Mesodermal cell (in vitro differentiated cells): ENCODE measurements around the gene CD59.
A peak's percentile ranks its signal among the peaks of the same experiment; 100 is the strongest.

Experiments
- H3K27ac ChIP-seq: 2 replicates; pipeline ENCODE4 v1.7.0; 2013; ENCODE audit warnings: mild to moderate bottlenecking, low read depth, low read length, moderate library complexity; ENCODE audit not compliant: severe bottlenecking
- H3K36me3 ChIP-seq: 2 replicates; pipeline ENCODE4 v1.7.1; 2013; ENCODE audit warnings: mild to moderate bottlenecking, low read length, moderate library complexity; ENCODE audit not compliant: control insufficient read depth, insufficient read depth
- H3K4me1 ChIP-seq: one replicate; pipeline ENCODE4 v1.7.1; 2013; ENCODE audit warnings: mild to moderate bottlenecking, low read length; ENCODE audit not compliant: insufficient read depth, control insufficient read depth, poor library complexity, severe bottlenecking
- H3K4me3 ChIP-seq: 2 replicates; pipeline ENCODE4 v1.7.0; 2013; ENCODE audit warnings: low read length, control low read depth, mild to moderate bottlenecking; ENCODE audit not compliant: insufficient read depth, poor library complexity, severe bottlenecking; ENCODE audit errors: extremely low read depth
- H3K9me3 ChIP-seq: 2 replicates; pipeline ENCODE4 v1.7.1; 2013; ENCODE audit warnings: mild to moderate bottlenecking, low read length, moderate library complexity; ENCODE audit not compliant: control insufficient read depth
- WGBS, 2 experiments: methylation state at CpG; one replicate each; pipeline ENCODE4 v1.1.5; 2013; ENCODE audit warnings: missing lambda C conversion rate in 2 of 2; ENCODE audit not compliant: insufficient coverage in 2 of 2; 5-methylcytosine and 5-hydroxymethylcytosine counted together

CD59 gene

GRCh38 chr11:33703234-33703633 lies 33.0 kb downstream of the CD59 start:
- peaks cover 9% of the 10 kb centered on the region for H3K4me1 ChIP-seq
- no peak overlapping the region for H3K27ac ChIP-seq
- H3K9me3 ChIP-seq, result no peaks in the 10 kb centered on the region
- H3K36me3 ChIP-seq, result peaks cover 27% of the 10 kb centered on the region
- no peak overlapping the region for H3K4me3 ChIP-seq
- WGBS, 2 experiments, result 93 to 100% methylated on average over 3 of the region's 5 CpGs

DNA sequence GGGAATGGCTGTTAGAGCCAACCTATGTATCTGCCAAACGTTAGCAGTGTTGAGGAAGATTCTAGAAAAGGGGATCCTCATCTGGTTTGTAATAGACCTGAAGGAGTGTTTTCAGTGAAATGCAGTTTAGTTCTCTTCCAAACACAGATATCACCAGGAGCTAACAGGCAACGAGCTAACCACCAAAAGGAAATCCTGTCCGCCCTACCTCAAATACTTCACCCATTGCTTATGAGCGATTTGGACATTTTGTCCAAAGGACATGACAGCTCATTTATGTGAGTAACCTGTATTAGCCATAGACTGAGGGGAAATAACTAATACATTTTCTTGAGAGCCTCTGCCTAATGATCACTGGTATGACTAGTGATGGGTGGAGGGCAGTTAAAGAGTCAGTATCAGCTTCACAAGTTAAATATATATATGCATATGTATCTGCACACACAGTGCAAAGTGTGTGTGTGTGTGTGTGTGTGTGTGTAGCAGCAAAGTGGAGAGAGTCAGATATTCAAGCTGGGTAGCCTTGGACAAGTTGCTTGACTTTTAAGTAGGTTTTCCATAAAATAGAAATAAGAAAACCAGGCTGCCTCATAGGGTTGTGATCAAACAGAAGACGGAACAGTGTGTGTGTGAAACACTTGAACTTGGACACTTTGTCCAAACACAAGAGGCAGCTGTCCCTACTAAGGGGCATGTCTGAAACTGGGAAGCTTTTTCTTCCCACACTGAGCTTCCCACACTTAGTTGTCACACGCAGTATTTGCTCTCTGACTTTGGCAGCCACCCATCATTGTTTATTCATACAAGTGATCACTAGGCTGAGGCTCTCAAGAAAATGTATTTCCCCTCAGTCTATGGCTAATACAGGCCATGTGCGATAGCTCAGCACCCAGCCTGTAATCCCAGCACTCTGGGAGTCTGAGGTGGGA lies 34.7 kb downstream of the CD59 start:
- H3K9me3 ChIP-seq, result no peaks in the 10 kb centered on the region
- H3K4me3 ChIP-seq, result peak overlapping the region; percentile 45
- WGBS, 2 experiments, result 78 to 85% methylated on average over 4 to 6 of the region's 7 CpGs
- peaks cover 16% of the 10 kb centered on the region for H3K36me3 ChIP-seq
- H3K27ac ChIP-seq, result peak overlapping the region; percentile 81
- H3K4me1 ChIP-seq, result peaks cover 9% of the 10 kb centered on the region

GRCh38 chr11:33700502-33701271 lies 35.5 kb downstream of the CD59 start, which contains the start of gene C11orf91:
Gene C11orf91, minus strand, starts transcription at chr11:33700826. Its CDS starts 86 bp downstream, at chr11:33700740.
- Histone ChIP-seq H3K4me1 (peaks cover 9% of the 10 kb centered on the region), H3K36me3 (peaks cover 11% of the 10 kb centered on the region), H3K4me3 (peak within 1 kb of the TSS; percentile 45), H3K9me3 (no peaks in the 10 kb centered on the region), H3K27ac (peak within 1 kb of the TSS; percentile 81)
- WGBS, 2 experiments, result 1% methylated on average over 35 to 46 of the region's 72 CpGs

GRCh38 chr11:33700063-33700501 lies 36.1 kb downstream of the CD59 start:
- peak overlapping the region; percentile 43 for H3K27ac ChIP-seq
- H3K4me3 ChIP-seq, result peak overlapping the region; percentile 45
- H3K36me3 ChIP-seq, result peaks cover 5% of the 10 kb centered on the region
- 54 to 65% methylated on average over 14 of the region's 25 CpGs for WGBS, 2 experiments
- H3K4me1 ChIP-seq, result peaks cover 9% of the 10 kb centered on the region
- H3K9me3 ChIP-seq, result no peaks in the 10 kb centered on the region

DNA sequence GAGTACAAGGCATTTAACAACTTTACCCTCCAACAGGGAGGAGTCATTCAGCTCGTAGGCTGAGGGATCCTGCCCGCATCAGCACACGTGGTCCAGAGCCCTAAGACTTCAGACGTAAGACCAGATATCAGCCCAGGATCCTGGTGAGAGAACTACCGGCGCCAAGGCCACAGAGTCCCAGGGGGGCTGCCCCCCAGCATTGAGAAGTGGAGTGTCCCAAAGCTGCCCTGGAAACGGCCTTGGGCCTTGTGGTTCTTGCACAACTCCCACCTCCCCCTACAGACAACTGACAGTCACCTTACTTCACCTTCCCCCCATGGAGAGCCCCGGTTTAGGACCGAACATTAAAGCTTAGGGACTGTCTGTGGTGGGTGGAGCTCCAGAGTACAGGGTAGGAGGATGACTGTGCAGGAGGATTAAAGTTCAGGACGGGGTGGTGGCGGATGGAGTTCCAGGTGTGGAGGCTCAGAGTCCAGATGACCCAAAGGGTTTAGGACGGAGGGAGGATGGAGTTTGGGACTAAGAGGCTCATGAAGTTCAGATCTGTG lies 36.6 kb downstream of the CD59 start:
- Histone ChIP-seq H3K36me3 (no peaks in the 10 kb centered on the region), H3K9me3 (no peaks in the 10 kb centered on the region), H3K4me1 (peaks cover 9% of the 10 kb centered on the region), H3K27ac (no peak overlapping the region), H3K4me3 (peak overlapping the region; percentile 45)
- WGBS, 2 experiments, result 78 to 84% methylated on average over 9 to 10 of the region's 12 CpGs

DNA sequence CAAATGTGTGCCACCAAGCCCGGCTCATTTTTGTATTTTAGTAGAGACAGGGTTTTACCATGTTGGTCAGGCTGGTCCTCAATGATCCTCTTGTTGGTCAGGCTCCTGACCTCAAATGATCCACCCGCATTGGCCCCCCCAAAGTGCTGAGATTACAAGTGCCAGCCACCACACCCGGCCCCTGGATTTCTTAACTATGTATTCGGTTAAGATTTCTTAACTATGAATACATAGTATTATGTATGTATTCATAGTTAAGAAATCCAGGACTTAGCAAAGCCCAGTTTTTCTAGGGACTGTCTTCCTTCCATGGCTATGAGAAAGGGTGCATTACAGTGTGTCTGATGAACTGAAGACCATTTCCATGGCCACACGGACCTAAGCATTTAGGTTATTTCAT lies 37.3 kb downstream of the CD59 start:
- H3K4me1 ChIP-seq, result peaks cover 7% of the 10 kb centered on the region
- H3K9me3 ChIP-seq, result no peaks in the 10 kb centered on the region
- 90 to 100% methylated on average over 1 to 2 of the region's 5 CpGs for WGBS, 2 experiments
- H3K36me3 ChIP-seq, result no peaks in the 10 kb centered on the region
- no peak overlapping the region for H3K27ac ChIP-seq
- no peak overlapping the region for H3K4me3 ChIP-seq

DNA sequence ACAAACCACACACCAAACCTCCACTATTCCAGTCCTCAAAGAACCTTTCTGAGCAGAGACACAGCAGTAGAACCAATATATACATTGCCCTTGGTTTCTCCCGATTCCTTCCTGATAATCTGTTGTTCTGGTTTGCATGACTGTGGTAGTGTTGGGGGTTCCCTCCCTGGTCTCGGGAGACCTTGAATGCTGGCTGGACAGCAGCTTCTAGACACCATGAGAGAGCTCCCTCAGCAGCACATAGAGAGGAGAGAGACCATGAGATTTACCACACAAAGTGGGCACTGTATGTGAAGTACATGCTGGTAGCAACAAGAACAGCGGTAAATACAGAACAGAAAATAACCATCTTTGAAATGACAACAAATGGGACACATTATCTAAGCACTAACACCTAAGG lies 38.2 kb downstream of the CD59 start:
- no CpG with 5 or more reads among the region's 3 CpGs for WGBS, 2 experiments
- no peak overlapping the region for H3K27ac ChIP-seq

GRCh38 chr11:33696931-33697638 lies 39.1 kb downstream of the CD59 start:
- H3K27ac ChIP-seq, result no peak overlapping the region
- no peaks in the 10 kb centered on the region for H3K36me3 ChIP-seq
- no peak overlapping the region for H3K4me3 ChIP-seq
- no peaks in the 10 kb centered on the region for H3K9me3 ChIP-seq
- 93 to 95% methylated on average over 5 to 6 of the region's 6 CpGs for WGBS, 2 experiments
- H3K4me1 ChIP-seq, result peaks cover 16% of the 10 kb centered on the region

More for the DNA sequence above, 38.2 kb downstream of the CD59 start:
- no peak overlapping the region for H3K4me3 ChIP-seq
- no peaks in the 10 kb centered on the region for H3K9me3 ChIP-seq
- H3K4me1 ChIP-seq, result peaks cover 7% of the 10 kb centered on the region
- H3K36me3 ChIP-seq, result no peaks in the 10 kb centered on the region

GRCh38 chr11:33696411-33696810 lies 39.8 kb downstream of the CD59 start:
- 92 to 96% methylated on average over 5 of the region's 5 CpGs for WGBS, 2 experiments

DNA sequence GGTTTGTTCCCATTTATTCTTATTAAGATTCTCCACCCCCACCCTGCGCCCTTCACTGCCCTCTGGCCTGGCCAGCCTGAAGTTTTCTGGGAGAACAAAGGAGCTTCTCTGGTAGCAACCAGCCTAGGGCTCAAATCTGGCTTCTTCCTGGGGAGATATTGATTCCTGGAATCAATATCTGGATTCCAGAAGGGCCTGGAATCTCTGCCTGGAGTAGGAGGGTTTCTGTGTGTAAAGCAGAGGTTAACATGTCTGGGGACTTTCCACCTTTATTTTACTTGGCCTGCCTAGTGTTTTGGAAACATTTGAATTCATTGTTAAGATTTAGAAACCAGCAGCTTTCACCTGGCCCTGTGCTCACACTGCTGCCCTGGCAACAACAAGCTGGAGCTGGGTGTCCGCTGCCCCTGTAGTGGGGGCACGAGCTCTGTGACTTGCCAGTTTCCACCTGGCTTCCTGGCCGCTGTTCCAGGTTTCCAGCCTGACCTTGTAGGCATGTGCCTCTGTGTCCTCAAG lies 41.1 kb downstream of the CD59 start:
- WGBS, 2 experiments, result 92 to 95% methylated on average over 3 of the region's 4 CpGs
- H3K4me3 ChIP-seq, result no peak overlapping the region
- H3K36me3 ChIP-seq, result no peaks in the 10 kb centered on the region
- H3K9me3 ChIP-seq, result no peaks in the 10 kb centered on the region
- no peak overlapping the region for H3K27ac ChIP-seq
- H3K4me1 ChIP-seq, result peaks cover 31% of the 10 kb centered on the region

More at GRCh38 chr11:33696411-33696810, 39.8 kb downstream of the CD59 start:
- Histone ChIP-seq H3K4me1 (peaks cover 23% of the 10 kb centered on the region), H3K9me3 (no peaks in the 10 kb centered on the region), H3K4me3 (no peak overlapping the region), H3K36me3 (no peaks in the 10 kb centered on the region), H3K27ac (no peak overlapping the region)
